HL-60 (cell line): ENCODE results near the gene PROZ.

Experiments
- DNase-seq, 2 experiments: peaks; one replicate each; pipeline ENCODE4 v3.0.0-alpha.2; 2010 to 2020; ENCODE audit warnings: low read depth in 1 of 2, low spot score in 1 of 2
- H3K27ac ChIP-seq: fragments of 250-450 bp; sonication (Bioruptor Pico); replicated peaks from 2 replicates; pipeline ENCODE4 v1.5.1; 2020; ENCODE audit warnings: mild to moderate bottlenecking, moderate library complexity
- H3K27me3 ChIP-seq: fragments of 250-450 bp; sonication (Bioruptor Pico); 2 replicates; pipeline ENCODE4 v1.5.1; 2021; ENCODE audit warnings: mild to moderate bottlenecking, moderate library complexity; ENCODE audit not compliant: insufficient read depth, poor library complexity, severe bottlenecking
- H3K4me3 ChIP-seq: replicated peaks from 2 replicates; pipeline ENCODE4 v1.5.1; 2011; ENCODE audit warnings: mild to moderate bottlenecking, control low read depth, low read length; ENCODE audit not compliant: insufficient read depth
- CTCF ChIP-seq: IDR thresholded peaks from one replicate; pipeline ENCODE4 v1.5.1; 2011; ENCODE audit warnings: low read length, control low read depth, inconsistent platforms; ENCODE audit not compliant: insufficient read depth
- GABPA ChIP-seq: IDR thresholded peaks from 2 replicates; pipeline ENCODE4 v1.6.1; 2012; ENCODE audit warnings: low read depth
- POLR2AphosphoS5 ChIP-seq: IDR thresholded peaks from 2 replicates; pipeline ENCODE4 v1.6.1; 2012; ENCODE audit warnings: low read depth
- SPI1 ChIP-seq: IDR thresholded peaks from 2 replicates; pipeline ENCODE4 v1.6.1; 2012; ENCODE audit warnings: low read depth, mild to moderate bottlenecking, borderline replicate concordance
- TF ChIP-seq, protein P1 (sequence below): IDR thresholded peaks from 2 replicates; pipeline ENCODE4 v1.6.1; 2012; ENCODE audit warnings: low read depth; ENCODE audit not compliant: insufficient replicate concordance

PROZ gene

DNA sequence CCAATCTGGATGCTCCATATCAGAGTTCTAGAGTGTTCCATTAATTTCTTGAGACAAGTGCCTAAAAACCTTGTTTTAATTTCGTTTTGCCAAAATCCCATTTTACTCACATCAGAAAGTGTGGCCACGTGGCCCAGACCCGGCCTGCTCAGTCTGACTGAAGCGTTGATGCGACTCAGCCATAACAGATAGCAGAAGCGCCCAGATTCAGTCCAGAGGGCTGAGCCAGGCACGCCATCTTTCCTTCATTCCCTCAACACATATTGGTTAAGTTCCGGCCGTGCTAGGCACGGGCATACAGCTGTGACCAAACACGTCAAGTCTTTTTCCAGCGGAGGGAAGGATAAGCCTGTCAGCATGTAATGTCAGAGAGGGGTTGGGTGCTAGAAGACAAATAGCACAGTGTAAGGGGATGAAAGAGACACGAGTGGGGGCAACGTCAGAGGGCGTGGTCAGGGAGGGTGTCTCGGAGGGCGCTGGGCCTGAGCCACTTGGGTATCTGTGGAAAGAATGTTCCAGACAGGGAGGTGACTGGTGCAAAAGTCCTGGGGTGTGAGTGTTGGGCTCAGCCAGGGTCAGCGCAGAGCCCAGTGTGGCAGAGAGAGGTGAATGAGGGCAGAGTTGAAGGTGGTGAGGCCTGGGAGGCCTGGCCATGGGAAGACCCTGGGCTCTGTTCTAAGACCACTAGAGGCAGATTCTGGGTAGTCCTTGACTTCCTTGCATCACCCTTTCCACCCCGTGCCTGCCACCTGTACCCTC is 32.8 kb upstream of the PROZ start:
- TF ChIP-seq, protein P1, sequence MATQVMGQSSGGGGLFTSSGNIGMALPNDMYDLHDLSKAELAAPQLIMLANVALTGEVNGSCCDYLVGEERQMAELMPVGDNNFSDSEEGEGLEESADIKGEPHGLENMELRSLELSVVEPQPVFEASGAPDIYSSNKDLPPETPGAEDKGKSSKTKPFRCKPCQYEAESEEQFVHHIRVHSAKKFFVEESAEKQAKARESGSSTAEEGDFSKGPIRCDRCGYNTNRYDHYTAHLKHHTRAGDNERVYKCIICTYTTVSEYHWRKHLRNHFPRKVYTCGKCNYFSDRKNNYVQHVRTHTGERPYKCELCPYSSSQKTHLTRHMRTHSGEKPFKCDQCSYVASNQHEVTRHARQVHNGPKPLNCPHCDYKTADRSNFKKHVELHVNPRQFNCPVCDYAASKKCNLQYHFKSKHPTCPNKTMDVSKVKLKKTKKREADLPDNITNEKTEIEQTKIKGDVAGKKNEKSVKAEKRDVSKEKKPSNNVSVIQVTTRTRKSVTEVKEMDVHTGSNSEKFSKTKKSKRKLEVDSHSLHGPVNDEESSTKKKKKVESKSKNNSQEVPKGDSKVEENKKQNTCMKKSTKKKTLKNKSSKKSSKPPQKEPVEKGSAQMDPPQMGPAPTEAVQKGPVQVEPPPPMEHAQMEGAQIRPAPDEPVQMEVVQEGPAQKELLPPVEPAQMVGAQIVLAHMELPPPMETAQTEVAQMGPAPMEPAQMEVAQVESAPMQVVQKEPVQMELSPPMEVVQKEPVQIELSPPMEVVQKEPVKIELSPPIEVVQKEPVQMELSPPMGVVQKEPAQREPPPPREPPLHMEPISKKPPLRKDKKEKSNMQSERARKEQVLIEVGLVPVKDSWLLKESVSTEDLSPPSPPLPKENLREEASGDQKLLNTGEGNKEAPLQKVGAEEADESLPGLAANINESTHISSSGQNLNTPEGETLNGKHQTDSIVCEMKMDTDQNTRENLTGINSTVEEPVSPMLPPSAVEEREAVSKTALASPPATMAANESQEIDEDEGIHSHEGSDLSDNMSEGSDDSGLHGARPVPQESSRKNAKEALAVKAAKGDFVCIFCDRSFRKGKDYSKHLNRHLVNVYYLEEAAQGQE, result no peak
- TF ChIP-seq CTCF (no peak), GABPA (no peak), SPI1 (no peak), POLR2AphosphoS5 (no peak)
- no peak overlapping the region for H3K27ac ChIP-seq
- H3K4me3 ChIP-seq, result no peak overlapping the region
- peaks cover 6% of the 10 kb centered on the region for H3K27me3 ChIP-seq
- DNase-seq, result no peak

DNA sequence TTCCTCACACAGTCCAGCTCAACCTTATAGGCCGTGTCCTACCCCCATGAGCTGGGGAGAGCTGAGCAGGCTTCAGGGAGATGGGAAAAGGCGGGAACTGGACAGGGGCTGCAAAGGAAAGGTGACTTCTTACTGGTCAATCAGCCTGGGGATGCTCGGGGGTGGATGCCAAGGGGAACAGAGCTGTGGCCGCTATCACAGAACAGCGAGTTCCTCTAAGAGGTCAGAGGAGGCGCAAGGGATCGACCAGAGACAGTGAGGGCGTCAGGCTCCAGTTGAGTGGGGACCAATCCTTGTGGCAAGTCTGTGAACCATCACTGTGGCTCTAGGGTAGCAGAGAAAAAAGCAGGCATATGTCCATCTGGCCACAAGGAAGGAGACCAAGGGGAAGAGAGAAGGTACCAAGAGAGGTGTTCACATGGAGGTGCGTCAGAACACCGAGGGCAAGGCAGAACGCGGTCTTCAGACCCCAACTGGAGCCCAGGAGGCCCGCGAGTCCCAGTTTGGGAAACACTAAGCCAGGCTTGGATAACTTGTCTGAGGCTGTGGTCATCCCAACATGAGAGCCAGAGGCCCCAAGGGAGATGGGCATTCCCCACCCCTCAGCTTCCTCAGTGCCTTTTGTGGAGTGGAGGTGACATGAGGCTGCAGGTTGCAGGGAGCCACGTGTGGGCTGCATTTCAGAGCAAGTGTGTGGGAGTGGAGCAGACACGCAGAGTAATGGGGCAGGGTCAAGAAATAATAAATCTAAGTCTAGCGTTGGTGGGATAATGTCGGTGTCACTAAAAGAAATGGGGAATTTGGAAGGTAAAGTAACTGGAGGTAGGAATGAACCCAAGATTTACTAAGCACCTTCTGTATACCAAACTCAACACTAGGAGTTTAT is 31.9 kb upstream of the PROZ start:
- no peak overlapping the region for H3K4me3 ChIP-seq
- H3K27me3 ChIP-seq, result peaks cover 7% of the 10 kb centered on the region
- TF ChIP-seq SPI1 (no peak), POLR2AphosphoS5 (no peak), GABPA (no peak), CTCF (no peak)
- TF ChIP-seq, protein P1, result no peak
- no peak for DNase-seq
- H3K27ac ChIP-seq, result no peak overlapping the region

DNA sequence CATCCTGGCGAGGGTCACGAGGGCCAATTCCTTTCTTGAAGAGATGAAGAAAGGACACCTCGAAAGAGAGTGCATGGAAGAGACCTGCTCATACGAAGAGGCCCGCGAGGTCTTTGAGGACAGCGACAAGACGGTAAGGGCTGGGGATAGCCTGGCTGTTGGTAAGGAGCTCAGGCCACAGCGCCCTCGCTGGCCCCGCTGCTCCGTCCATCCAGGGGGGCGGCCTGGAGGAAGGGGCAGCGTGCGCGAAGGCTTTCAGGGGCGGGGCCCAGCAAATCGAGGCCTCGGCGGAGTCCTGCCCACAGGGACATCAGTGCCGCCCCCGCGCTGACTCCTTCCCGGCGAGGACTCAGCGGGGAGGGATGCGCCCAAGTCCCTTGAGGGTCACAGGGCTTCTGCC is 29.0 kb upstream of the PROZ start:
- H3K4me3 ChIP-seq, result no peak overlapping the region
- no peak overlapping the region for H3K27ac ChIP-seq
- TF ChIP-seq GABPA (no peak), SPI1 (no peak), CTCF (no peak), POLR2AphosphoS5 (no peak)
- TF ChIP-seq, protein P1, result no peak
- no peak for DNase-seq
- H3K27me3 ChIP-seq, result peaks cover 8% of the 10 kb centered on the region
